NCI-H510A (cell line): Measurements from ENCODE around the gene ZNHIT1.

Experiments
- DNase-seq: peaks from one replicate; lab custom pipeline; 2025; lab: John Stamatoyannopoulos, UW

ZNHIT1 gene

GRCh38 chr7:101217388-101218235 lies at the start of gene ZNHIT1, which contains the start of gene PLOD3:
Gene ZNHIT1 (plus strand): TSS chr7:101218165. CDS start chr7:101218196, 31 bp downstream.
Gene PLOD3 (minus strand): TSS chr7:101217581. CDS start chr7:101217274, 307 bp downstream.
- peak; percentile 80 for DNase-seq

- DNase-seq, result no peak
Measured at GRCh38 chr7:101168412-101169049, 49.4 kb upstream of the ZNHIT1 start.

- no peak for DNase-seq
Measured at GRCh38 chr7:101169110-101169837, 48.7 kb upstream of the ZNHIT1 start.

GRCh38 chr7:101169838-101170551 lies 48.0 kb upstream of the ZNHIT1 start:
- no peak for DNase-seq

GRCh38 chr7:101170617-101171441 lies 47.1 kb upstream of the ZNHIT1 start:
- DNase-seq, result no peak

- DNase-seq, result no peak
Measured at GRCh38 chr7:101171442-101171837, 46.5 kb upstream of the ZNHIT1 start.

- peak; percentile 43 for DNase-seq
Measured at GRCh38 chr7:101172005-101172853, 45.7 kb upstream of the ZNHIT1 start.

GRCh38 chr7:101172854-101173751 lies 44.9 kb upstream of the ZNHIT1 start:
- no peak for DNase-seq

GRCh38 chr7:101173752-101174244 lies 44.2 kb upstream of the ZNHIT1 start:
- DNase-seq, result no peak

GRCh38 chr7:101174322-101174854 lies 43.6 kb upstream of the ZNHIT1 start:
- DNase-seq, result no peak

GRCh38 chr7:101175664-101176063 lies 42.3 kb upstream of the ZNHIT1 start:
- no peak for DNase-seq

GRCh38 chr7:101177644-101178043 lies 40.3 kb upstream of the ZNHIT1 start:
- no peak for DNase-seq

- DNase-seq, result no peak
Measured at GRCh38 chr7:101179117-101179516, 38.8 kb upstream of the ZNHIT1 start.

GRCh38 chr7:101179713-101180112 lies 38.3 kb upstream of the ZNHIT1 start:
- DNase-seq, result no peak

GRCh38 chr7:101180130-101180755 lies 37.7 kb upstream of the ZNHIT1 start, which contains the start of gene NAT16:
Gene NAT16 (minus strand): TSS chr7:101180293. CDS start chr7:101174807, 5,486 bp downstream.
- DNase-seq, result no peak

GRCh38 chr7:101185258-101185839 lies 32.6 kb upstream of the ZNHIT1 start:
- no peak for DNase-seq

- no peak for DNase-seq
Measured at GRCh38 chr7:101186194-101186593, 31.8 kb upstream of the ZNHIT1 start.
